ENCODE measurements around the gene ASB2.

Gene ASB2

DNA sequence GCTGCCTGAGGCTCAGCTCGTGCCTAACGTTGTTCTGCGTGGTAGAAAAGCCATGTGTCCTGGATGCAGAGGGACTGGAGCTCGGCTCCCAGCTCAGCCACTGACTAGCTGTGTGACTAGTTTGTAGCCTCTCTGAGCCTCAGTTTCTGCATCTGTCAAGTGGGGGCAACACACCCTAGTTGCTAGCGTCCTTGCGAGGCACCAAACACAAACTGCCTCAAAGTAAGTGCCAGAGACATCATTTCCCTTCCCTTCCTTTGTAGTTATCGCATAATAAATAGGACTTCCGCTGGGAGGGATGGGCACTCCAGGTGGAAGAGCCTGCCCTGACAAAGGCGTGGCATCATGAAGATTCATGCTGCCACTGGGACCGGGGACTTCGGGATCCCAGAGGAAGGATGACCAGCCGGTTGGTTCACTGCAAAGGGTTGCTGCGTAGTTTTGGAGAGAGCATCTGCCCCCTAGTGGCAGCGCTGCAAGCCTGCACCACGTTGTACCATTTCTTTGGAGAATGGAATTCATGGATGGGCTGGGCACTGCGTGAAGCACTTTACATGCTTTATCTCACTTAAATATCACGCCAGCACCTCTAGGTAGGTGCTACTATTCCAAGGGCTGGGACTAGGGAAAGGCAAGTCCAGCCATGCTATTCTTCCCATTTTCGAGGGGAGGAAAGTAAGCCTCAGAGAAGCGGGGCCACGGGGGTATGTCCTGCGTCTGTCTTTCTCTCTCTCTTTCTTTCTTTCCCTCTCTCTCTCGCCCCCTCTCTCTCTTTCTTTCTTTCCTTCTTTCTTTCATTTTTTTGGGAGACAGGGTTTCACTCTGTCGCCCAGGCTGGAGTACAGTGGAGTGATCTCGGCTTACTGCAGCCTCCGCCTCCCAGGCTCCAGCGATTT, 25.4 kb upstream of the ASB2 start:
- FAIRE-seq (no peak), DNase-seq (ENCODE audit: low spot score) (peak; percentile 50)

DNA sequence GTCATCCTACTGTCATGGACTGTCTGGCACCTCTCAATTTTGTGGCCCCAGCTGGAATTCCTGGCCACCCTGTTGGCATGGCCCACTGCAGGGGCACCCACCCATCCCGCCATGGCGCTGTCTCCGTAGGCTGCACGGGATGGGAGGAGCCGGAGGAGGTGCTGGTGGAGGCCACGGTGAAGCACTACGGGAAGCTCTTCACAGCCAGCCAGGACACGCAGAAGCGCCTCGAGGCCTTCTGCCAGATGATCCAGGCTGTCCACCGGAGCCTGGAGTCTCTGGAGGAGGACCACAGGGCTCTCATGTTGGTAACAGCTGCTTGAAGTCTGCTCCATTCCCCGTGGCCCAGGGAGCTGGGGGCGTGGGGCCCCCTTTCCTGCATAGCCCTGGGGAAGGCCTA, 24.6 kb upstream of the ASB2 start:
- no peak for FAIRE-seq
- DNase-seq (ENCODE audit: low spot score): no peak

DNA sequence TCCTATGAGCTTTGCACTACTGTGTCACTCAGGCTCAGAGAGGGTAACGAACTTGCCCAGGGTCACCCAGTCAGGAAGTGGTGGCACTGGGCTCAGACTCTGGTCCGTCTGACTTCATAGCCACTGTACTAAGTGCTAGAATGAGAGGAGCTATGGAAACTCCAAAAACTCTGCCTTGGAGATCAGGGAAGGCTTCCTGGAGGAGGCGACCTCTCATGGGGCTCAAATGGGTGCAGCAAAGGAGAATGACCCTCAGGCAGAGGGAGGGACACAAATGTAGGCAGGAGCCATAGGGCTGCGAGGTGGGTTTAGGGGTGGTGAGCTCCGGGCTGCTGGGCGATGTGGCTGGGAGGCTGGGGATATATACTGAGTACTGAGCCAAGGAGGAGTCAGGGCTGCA, 23.9 kb upstream of the ASB2 start:
- FAIRE-seq (no peak), DNase-seq (ENCODE audit: low spot score) (no peak)

DNA sequence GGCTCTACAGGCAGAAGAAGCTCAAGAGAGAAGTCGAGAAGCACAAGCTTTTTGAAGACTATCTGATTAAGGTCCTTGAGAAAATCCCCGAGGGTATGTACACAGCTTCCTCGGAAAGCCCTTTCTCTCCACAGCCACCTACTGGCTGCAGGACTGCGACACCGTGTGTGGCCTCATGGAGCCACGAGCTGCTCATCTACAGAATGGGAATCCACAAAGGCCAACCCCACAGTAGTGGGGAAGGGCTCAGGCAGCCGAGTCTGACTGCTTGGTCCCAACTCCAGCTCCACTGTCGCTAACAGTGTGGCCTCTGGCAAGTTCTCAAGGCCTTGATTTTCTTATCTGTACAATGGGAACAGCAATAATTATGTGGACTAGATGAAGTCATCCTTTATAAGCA, 23.2 kb upstream of the ASB2 start:
- DNase-seq (ENCODE audit: low spot score): no peak
- no peak for FAIRE-seq

DNA sequence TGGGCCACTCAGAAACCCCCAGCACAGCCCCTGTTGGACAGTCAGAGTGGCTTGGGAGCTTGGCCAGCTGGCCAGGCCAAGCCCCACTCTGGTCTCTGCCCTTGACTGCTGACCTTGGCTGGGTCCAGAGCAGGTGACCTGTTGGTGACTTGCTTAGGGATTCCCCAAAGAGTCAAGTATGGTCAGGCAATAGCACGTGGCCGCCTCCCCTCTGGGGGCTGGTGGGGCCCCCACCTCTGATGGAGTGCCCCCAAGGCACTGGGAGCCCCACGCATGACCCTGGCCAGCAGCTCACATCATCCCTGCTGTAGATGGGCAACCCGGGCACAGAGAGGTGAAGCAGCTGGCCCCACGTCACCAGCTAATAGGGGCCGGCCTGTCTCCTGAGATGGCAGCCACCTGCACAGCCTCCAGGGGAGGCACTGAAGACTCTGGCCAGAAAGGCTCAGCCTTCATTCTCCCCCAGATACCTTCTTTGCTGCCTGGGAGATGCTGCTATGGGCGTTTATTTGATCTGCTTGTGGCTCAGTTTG, 22.6 kb upstream of the ASB2 start:
- no peak for FAIRE-seq
- no peak for DNase-seq (ENCODE audit: low spot score)

DNA sequence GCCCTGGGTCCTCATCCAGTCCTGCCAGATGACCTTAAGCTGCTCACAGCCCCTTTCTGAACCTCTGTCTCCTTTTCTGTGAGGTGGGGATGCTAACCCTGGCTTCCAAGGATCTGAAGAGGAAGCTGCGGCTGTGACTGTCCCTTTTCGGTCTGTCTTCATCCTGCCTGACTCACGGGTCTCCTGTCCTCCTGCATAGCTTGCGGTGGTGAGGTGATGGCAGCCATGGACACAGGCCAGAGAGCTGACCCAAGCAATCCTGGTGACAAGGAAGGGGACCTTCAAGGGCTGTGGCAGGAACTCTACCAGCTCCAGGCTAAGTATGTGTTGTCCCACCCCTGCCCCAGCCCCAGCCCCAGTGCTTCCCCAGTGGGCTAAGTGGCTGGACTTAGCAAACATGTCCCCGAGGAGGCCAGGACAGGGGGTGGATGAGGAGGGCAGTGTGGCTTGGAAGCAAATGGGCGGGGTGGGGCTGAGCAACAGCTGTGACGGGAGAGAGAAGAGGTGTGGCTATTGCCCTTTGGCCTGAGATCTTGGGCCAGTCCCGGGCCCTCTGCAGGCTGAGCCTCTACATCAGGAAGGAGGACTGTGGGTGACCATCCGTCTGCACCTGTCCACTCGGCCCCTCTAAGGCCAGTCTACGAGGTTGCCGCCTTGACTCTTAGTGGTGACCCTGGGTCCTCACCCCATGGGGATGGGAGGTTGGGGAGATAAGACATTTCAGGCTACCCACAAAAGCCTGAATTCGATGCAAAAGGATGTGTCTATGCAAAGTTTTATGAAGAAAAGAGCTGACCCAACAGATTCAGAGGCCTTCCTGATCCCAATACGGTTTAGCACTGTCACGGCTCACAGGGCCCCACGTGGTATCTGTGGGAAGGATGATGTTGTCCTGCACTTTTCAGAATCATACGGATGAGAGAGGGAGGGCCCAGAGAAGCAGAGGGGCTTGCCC, 21.8 kb upstream of the ASB2 start:
- FAIRE-seq (no peak), DNase-seq (ENCODE audit: low spot score) (peak; percentile 6)

DNA sequence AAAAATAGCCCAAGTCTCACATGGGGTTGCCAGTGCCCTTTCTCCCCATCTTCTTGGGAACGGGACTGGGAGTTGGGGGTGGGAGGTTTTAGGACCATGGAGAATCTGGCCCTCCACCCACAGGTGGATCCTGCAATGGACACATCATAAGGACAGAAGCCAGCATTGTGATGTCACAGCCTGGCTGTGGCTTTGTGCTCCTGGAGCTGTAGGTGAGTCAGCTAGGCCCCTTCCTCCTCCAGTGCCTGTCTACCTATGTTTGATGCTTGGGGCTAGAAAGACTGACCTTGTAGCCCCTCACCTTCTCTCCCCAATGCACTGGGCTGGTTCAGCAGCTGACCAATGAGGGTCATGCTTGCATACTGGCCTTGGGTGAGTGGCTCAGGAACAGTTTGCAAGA, 20.7 kb upstream of the ASB2 start, which contains the start of gene CCDC197:
Gene CCDC197 (plus strand): TSS at position 220 of the 400 bp plus-strand sequence. CDS start 831 bp downstream, outside the sequence.
- DNase-seq (ENCODE audit: low spot score) (peak; percentile 8), FAIRE-seq (no peak)

DNA sequence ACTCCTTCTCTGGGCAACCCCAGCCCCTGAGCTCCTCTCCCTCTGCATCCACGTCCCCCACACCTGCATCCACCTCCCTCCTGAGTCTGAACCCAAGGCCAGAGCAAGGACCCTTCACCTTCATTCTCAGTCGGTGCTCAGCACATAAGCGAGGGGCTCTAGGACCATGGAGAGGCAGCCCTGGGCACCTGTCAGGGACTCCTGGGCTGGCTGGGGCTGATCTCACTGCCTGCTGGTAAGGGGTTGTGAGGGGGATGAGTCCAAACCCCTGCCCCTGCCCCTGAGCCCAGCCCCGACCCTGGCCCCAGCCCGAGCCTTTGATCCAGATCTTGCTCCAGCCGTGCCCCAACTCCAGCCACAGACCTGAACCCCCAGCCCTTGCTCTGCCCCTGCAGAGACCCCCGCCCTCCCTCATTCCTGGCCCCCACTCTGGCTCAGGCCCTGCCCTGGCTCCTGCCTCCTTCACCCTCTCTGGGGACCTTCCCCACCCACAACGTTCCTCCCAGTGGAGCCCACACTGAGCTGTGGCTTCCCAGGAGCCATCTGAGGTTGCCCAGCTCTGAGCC, 19.8 kb upstream of the ASB2 start:
- DNase-seq (ENCODE audit: low spot score) (no peak), FAIRE-seq (no peak)

DNA sequence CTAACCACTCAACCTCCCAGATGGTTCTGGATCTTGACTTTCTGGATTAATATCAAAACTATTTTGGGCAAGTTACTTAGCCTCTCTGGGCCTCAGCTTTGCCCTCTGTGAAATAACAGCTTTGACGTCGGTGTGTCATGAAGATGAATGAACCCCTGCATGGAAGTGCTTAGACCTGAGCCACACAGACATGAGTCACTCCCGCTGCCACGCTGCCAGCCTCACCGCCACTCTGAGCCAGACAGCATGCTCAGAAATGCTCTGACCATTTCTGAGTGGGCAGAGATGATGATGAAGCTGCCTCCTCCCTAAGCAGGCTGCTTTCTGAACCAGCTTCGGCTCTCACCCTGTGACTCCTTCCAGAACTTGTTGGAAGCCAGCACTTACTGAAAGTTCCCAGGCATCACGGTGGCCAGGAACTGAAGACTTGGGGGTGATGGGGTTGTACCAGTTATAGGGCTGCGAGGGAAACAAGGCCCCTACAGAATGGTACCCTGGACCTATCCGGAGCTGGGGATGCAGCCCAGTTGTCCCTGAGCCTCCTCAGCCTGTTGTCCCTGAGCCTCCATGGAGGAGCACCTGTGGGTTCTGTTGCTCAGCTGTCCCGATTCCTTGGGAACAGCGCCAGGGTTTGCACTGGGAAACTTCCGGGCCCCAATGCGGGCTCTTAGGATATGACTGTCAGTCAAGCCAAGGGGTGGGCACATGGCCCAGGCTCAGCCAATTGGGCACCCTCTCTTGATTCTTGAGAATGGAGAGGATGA, 18.7 kb upstream of the ASB2 start:
- peak; percentile 83 for FAIRE-seq
- peak; percentile 82 for DNase-seq (ENCODE audit: low spot score)

DNA sequence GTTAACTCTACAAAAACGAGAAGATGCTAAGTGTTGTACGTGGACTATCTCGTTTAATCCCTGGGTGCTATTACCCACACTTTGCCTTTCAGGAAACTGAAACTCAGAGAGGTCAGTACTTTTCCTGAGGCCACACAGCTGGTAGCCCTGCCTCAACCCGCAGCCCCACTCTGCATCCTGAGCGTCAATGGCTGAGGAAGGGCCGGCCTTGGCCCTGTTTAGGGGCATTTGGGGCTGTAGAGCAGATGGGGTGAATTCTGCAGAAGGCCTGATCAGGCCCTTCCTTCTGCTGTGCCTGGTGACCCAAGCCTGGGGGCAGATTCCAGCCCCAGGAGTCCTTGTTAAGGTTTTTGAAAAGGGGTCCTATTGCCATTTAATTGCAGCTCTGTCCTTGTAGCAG, 17.0 kb upstream of the ASB2 start:
- no peak for DNase-seq (ENCODE audit: low spot score)
- FAIRE-seq: no peak

DNA sequence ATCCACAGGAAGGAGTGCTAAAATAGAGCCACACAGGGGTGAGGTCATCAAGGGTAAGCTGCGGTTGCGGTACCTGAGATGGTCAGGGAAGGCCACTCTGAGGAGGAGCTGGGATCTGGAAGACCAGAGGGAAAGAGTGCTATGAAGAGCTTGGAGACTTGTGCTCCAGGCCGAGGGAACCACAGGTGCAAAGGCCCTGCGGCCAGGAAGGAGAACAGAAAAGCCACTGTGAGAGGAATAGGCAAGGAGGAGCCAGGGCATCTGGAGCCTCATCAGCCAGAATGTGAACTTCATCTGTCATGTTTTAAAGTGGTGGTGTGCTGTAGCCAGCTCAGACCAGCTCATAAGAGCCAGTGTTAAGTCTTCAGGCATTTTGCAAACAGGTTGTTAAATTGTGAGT, 15.3 kb upstream of the ASB2 start:
- no peak for DNase-seq (ENCODE audit: low spot score)
- no peak for FAIRE-seq

DNA sequence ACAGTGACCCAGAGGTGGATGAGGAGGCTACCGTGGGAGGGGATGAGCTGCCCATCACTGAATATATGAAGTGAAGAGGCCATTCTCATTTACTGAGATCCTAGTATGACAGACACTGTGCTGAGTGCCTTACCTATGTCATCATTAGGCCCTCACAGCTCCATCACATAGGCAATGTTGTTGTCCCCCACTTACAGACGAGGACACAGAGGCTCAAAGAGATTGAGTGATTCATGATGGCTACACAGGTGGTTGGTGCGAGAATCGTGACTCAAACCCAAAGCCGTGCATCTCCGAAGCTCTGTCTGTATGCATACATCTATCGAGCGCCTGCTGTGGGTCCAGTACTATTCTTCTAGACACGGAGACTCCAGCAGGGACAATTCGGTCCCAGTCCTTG, 14.8 kb upstream of the ASB2 start:
- no peak for DNase-seq (ENCODE audit: low spot score)
- no peak for FAIRE-seq

DNA sequence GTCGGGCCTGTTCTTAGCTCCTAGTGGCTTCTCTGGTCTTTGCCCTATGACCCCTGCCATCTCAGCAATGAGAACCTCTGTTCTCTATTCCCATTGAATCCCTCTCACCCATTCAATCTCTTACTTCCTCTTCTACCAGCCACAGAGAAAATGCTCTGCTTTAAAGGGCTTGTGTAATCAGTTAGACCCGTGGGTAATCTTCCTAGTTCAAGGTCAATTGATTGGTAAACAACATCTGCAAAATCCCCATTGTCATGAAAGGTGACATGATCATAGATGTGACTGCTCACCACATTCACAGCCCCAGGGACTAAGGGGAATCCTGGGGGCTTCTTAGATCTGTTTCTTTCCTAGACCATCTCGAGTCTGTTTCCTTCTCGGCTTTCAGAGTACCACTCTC, 13.6 kb upstream of the ASB2 start:
- DNase-seq (ENCODE audit: low spot score) (no peak), FAIRE-seq (no peak)

DNA sequence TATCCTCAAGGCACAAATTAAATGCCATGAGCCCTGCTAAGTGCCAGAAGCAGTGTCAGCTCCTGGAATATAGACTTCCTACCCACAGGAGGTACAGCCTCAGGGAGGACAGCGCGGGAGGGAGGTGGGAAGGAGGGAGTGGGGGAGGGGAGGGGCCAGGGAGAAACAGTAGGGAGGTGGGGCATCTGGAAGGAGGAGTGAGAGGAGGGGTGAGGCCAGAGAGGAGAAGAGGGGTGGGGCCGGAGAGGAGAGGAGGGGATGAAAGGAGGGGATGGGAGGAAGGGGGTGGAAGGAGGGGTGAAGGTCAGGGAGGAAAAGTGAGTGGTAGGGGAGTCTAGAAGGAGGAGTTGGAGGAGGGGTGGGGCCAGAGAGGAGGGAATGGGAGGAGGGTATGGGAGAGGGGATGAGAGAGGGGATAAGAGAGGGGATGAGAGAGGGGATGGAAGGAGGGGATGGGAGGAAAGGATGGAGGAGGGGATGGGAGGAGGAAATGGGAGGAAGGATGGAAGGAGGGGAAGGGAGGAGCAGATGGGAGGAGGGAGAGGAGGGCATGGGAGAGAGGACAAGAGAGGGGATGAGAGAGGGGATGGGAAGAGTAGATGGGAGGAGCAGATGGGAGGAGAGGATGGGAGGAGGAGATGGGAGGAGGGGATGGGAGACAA, 11.6 kb upstream of the ASB2 start:
- FAIRE-seq: no peak
- no peak for DNase-seq (ENCODE audit: low spot score)

DNA sequence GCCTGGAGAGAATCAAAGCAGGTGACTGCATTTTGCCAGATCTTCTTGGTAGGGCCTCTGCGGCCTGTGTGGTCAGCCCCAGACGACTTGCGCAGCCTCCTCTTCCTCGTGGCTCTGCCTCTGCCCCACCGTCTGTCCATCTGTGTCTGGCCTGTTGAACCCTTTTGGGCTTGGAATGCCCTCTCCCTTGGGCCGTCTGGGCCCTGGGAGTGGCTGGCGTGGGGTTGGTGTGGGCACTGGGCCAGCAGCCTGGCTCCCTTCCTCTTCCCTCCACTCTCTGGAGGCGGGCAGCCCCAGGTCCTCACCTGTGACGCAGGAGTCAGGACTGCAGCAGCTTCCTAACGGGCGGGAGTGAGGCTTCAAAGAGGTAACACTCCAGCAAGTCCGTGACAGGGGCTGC, 11.0 kb upstream of the ASB2 start:
- DNase-seq (ENCODE audit: low spot score) (no peak), FAIRE-seq (no peak)

DNA sequence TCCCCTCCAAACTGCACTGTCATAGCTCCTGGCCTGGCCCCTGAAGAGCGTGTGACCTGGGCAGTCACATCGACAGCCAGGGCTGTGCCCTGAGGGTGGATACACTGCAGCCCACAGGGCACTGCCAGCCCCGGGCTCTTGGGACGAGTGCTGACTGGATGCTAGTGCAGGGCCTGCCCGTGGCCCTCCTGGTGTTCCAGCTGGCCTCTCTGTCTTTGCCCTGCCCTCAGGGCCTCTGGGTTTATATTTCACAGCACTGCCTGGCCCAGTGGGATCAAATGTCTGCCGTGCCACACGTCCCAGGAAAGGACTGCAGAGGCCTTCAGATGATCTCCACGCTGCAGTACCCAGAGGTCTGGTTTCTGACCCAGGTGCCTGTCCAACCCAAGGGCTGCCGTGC, 10.6 kb upstream of the ASB2 start:
- no peak for DNase-seq (ENCODE audit: low spot score)
- no peak for FAIRE-seq

DNA sequence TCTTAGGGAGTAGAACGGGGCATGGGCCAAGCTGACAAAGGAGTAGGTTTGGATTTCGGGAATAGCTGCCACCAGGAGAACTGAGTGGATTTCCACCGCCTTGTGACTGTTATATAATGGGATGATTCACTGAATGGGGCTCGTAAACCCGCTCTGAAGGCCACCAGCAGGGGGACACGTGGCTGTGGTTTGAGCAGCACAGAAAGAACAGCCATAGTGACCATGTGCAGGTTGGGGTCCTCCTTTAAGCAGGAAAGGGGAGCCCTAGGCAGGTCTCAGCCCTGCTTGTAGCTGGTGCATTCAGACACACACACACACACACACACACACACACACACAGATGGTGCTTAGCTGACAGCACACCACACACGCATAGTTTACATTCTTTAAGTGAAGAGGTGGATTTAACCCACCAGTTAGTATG, 8.6 kb upstream of the ASB2 start:
- DNase-seq (ENCODE audit: low spot score) (peak; percentile 33), FAIRE-seq (no peak)

DNA sequence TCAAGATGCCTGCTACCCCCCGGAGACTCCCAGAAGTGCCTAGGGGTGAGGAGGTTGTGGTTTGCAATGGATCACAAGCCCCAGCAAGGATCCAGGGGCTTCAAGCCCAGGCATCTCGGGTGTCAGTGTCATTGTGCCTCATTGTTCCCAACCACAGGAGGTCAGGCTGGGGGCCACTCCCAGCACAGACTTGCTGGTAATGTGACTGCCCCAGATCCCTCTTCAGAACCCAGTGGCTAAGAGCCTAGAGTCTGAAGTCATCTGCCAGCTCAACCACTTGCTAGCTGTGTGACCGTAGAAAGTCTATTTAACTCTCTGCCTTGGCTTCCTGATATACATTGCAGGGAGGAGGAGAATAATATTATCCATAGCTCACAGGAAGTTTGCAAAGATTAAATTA, 7.7 kb upstream of the ASB2 start:
- DNase-seq (ENCODE audit: low spot score) (peak; percentile 64), FAIRE-seq (no peak)

DNA sequence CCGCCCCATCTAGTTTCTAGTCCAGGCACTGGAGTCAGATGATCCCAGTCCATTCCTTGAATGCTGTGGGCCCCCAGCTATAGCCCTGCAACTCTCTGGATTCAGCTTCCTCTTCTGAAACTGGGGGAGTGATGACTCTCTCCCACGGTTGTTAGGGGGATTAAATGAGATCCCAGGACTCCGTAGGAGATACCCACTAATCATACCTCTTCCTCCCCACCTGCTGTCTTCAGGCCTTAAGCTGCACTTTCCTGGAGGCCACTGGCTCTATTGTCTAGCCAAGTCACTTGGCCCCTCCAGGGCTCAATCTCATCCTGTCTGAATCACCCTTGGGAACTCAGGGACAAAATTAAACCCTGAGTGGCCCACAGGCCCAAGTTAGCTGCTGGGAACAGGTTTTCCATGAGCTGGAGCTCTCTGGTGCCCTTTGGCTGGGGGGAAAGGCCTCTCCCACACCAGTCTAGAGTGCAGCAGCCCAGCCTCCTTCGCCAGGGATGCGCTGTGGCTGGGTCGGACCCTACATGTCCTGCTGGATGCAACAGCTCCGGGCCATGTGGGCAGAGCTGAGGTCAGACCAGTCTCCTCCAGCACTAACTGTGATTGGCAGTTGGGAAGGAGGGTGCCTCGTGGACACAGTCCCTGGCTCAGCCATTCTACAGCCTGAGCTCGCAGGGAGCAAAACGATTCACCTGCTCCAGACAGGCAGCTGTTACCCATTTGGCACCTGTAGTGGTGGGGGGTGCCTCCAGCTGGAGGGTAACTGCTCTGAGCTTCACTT, 6.0 kb upstream of the ASB2 start:
- DNase-seq (ENCODE audit: low spot score): no peak
- no peak for FAIRE-seq
